GM12878 (cell line): ENCODE data around the gene KPNA1. TPM values are rescaled to one million over a fixed set of nuclear protein-coding genes. Genes with fewer than 3 reads are reported as not detected.

Source experiments
- ATAC-seq: fragments of 200-7000 bp; cut with Tn5 transposase; 3 replicates; pipeline ENCODE4 v1.9.1; 2020; ENCODE audit warnings: mild to moderate bottlenecking, moderate library complexity
- BruUV-seq: library from RNA; stranded (reverse); fragments of 400-500 nt; replicated peaks from 2 replicates; lab custom pipeline; 2021; lab: Mats Ljungman, UMichigan
- CTCF ChIA-PET: fragments of 300-600 bp; sonication (Branson Sonifier 250); formaldehyde crosslinking; extraction: SDS; loops from one replicate; lab custom pipeline; 2021; ENCODE audit warnings: inconsistent platforms; lab: Yijun Ruan, JAX
- POLR2A ChIA-PET: fragments of 350-600 bp; formaldehyde crosslinking; extraction: SDS; loops from one replicate; lab custom pipeline; 2021; ENCODE audit warnings: inconsistent platforms; lab: Charles Lee
- RAD21 ChIA-PET: fragments of 300-600 bp; sonication (Branson Sonifier 250); formaldehyde crosslinking; loops from one replicate; lab custom pipeline; 2023; ENCODE audit warnings: antibody characterized with exemption; ENCODE audit not compliant: unreplicated experiment; lab: Charles Lee
- SMC1A ChIA-PET: fragments of 300-600 bp; sonication (Branson Sonifier 250); formaldehyde crosslinking; loops from one replicate; lab custom pipeline; 2023; ENCODE audit not compliant: unreplicated experiment, uncharacterized antibody; lab: Charles Lee
- DNase-seq: peaks from one replicate; pipeline ENCODE4 v3.0.0-alpha.2; 2011; ENCODE audit warnings: low read depth, low spot score
- FAIRE-seq: peaks from 3 replicates; lab custom pipeline; 2011; peaks lifted over from hg19 to GRCh38; lab: Jason Lieb, UNC
- H2AFZ ChIP-seq: 2 replicates; pipeline ENCODE4 v1.6.0; 2011; ENCODE audit warnings: low read depth, low read length, control low read depth; ENCODE audit not compliant: control insufficient read depth
- H3K27ac ChIP-seq: 2 replicates; pipeline ENCODE4 v1.5.1; 2011; ENCODE audit warnings: control low read depth; ENCODE audit not compliant: control insufficient read depth, insufficient read depth
- H3K27me3 ChIP-seq, 2 experiments: replicated peaks in 1 of 2; 2 replicates each; pipeline versions ENCODE4 v1.6.0 to v1.6.1; 2011; ENCODE audit warnings: low read length in 1 of 2; ENCODE audit not compliant: control insufficient read depth in 2 of 2, insufficient read depth in 2 of 2
- H3K36me3 ChIP-seq, 2 experiments: 2 replicates each; pipeline ENCODE4 v1.5.1; 2011; ENCODE audit warnings: low read length in 1 of 2; ENCODE audit not compliant: control insufficient read depth in 2 of 2, insufficient read depth in 2 of 2
- H3K4me1 ChIP-seq: 2 replicates; pipeline ENCODE4 v1.6.1; 2011; ENCODE audit warnings: mild to moderate bottlenecking, low read length, moderate library complexity, mixed read lengths; ENCODE audit not compliant: control insufficient read depth, insufficient read depth
- H3K4me2 ChIP-seq: 2 replicates; pipeline ENCODE4 v1.6.0; 2011; ENCODE audit warnings: control low read depth; ENCODE audit not compliant: control insufficient read depth, insufficient read depth
- H3K4me3 ChIP-seq: fragments of 200-600 bp; sonication (generic); 2 replicates; pipeline ENCODE4 v1.5.1; 2016
- H3K79me2 ChIP-seq: 2 replicates; pipeline ENCODE4 v1.6.0; 2011; ENCODE audit warnings: low read length; ENCODE audit not compliant: control insufficient read depth, insufficient read depth
- H3K9ac ChIP-seq: 2 replicates; pipeline ENCODE4 v1.8.0; 2011; ENCODE audit warnings: low read length, control low read depth, mixed read lengths; ENCODE audit not compliant: control insufficient read depth, insufficient read depth
- H3K9me3 ChIP-seq: replicated peaks from 3 replicates; pipeline ENCODE4 v1.5.1; 2011; ENCODE audit warnings: mild to moderate bottlenecking, low read length; ENCODE audit not compliant: control insufficient read depth, insufficient read depth
- H4K20me1 ChIP-seq: 2 replicates; pipeline ENCODE4 v1.6.0; 2011; ENCODE audit not compliant: control insufficient read depth, insufficient read depth
- BMI1 ChIP-seq: fragments of 450-650 bp; IDR thresholded peaks from 2 replicates; pipeline ENCODE4 v1.6.1; 2016; ENCODE audit warnings: mild to moderate bottlenecking, moderate library complexity, borderline replicate concordance
- CBX3 ChIP-seq: fragments of 200-600 bp; sonication (generic); IDR thresholded peaks from 2 replicates; pipeline ENCODE4 v1.6.1; 2016; ENCODE audit warnings: low read depth, borderline replicate concordance
- CREM ChIP-seq: IDR thresholded peaks from 2 replicates; pipeline ENCODE4 v1.6.1; 2014; ENCODE audit warnings: antibody characterized with exemption, low read depth
- E2F8 ChIP-seq: fragments of 450-650 bp; IDR thresholded peaks from 2 replicates; pipeline ENCODE4 v1.6.1; 2018; ENCODE audit warnings: mild to moderate bottlenecking, low read depth, moderate library complexity; ENCODE audit not compliant: partially characterized antibody
- EZH2 ChIP-seq: IDR thresholded peaks from 2 replicates; pipeline ENCODE4 v1.6.1; 2012; ENCODE audit warnings: low read depth, mild to moderate bottlenecking, control low read depth, inconsistent platforms, low read length, borderline replicate concordance; ENCODE audit not compliant: control insufficient read depth
- HCFC1 ChIP-seq: fragments of 150-350 bp; IDR thresholded peaks from 2 replicates; pipeline ENCODE4 v1.6.1; 2014; ENCODE audit warnings: low read length
- KAT2A ChIP-seq: conservative IDR thresholded peaks from 2 replicates; pipeline ENCODE4 v1.6.1; 2011; ENCODE audit warnings: low read depth, low read length; ENCODE audit not compliant: control insufficient read depth
- MYC ChIP-seq: IDR thresholded peaks from 2 replicates; pipeline ENCODE4 v1.6.1; 2011; ENCODE audit warnings: mild to moderate bottlenecking, low read length, moderate library complexity, inconsistent platforms; ENCODE audit not compliant: insufficient read depth, insufficient replicate concordance, insufficient read length, severe bottlenecking
- TARDBP ChIP-seq: IDR thresholded peaks from 2 replicates; pipeline ENCODE4 v1.6.1; 2016; ENCODE audit warnings: borderline replicate concordance
- USF2 ChIP-seq: IDR thresholded peaks from 2 replicates; pipeline ENCODE4 v1.6.1; 2011; ENCODE audit warnings: low read depth, low read length, improper control_type of control experiment, borderline replicate concordance
- ZZZ3 ChIP-seq: IDR thresholded peaks from 2 replicates; pipeline ENCODE4 v1.6.1; 2011; ENCODE audit warnings: low read depth; ENCODE audit not compliant: control insufficient read depth, insufficient read length
- WGBS: methylation state at CpG from one replicate; pipeline ENCODE4 v1.1.6; 2016; ENCODE audit warnings: low lambda C conversion rate; ENCODE audit not compliant: insufficient replicate concordance, insufficient coverage; ENCODE audit errors: missing lambda C conversion rate; 5-methylcytosine and 5-hydroxymethylcytosine counted together
- in situ Hi-C: fragments of 300-500 bp; cut with MboI; formaldehyde crosslinking; loops from 9 replicates; pipeline ENCODE4 v1.14.3; 2018; ENCODE audit warnings: mixed read lengths
- intact Hi-C: fragments of 100-400 bp; cut with micrococcal nuclease; formaldehyde crosslinking; loops from one replicate; pipeline ENCODE4 v1.14.2; 2022; ENCODE audit not compliant: unreplicated experiment
- polyA plus RNA-seq, 11 experiments: library from polyadenylated mRNA; depleted of rRNA in 4 of 11; unstranded in 6 of 11; stranded (reverse) in 5 of 11; fragments of >200 nt; fragmentation: Nextera tagmentation in 4 of 11; fragmentation: Illumina TruSeq in 1 of 11; extraction: Ambion mirVana in 4 of 11; extraction: Trizol in 1 of 11; gene quantifications; 1 replicate in 1 of 11; 2 replicates in 10 of 11; pipeline versions ENCODE4 v1.2.1 to v1.2.3, GENCODE V29; 2011 to 2016; ENCODE audit warnings: inconsistent platforms in 2 of 11, missing spikeins in 2 of 11, low read depth in 1 of 11
- total RNA-seq, 4 experiments: library from RNA; depleted of rRNA in 3 of 4; stranded (reverse); fragments of >200 nt in 3 of 4; fragmentation: Illumina TruSeq in 1 of 4; extraction: Trizol in 1 of 4; gene quantifications; 2 replicates each; pipeline versions ENCODE4 v1.2.1 to v1.2.3, GENCODE V29; 2013 to 2021

Gene KPNA1
- total and polyA plus RNA-seq, 10 of the 15 experiments (the other 5 are each of a cell fraction or from before 2014, with no cell fraction given) = 8.5 to 52.7 (median 41.0) TPM

GRCh38 chr3:122443090-122443489 lies 71.6 kb downstream of the KPNA1 start:
- Histone ChIP-seq H3K36me3 (peaks cover 7 to 29% of the 10 kb centered on the region in 2 experiments), H3K4me3 (no peak overlapping the region), H4K20me1 (no peaks in the 10 kb centered on the region), H3K9ac (no peak overlapping the region), H3K9me3 (peaks cover 1% of the 10 kb centered on the region; the same call in 2 of the 3 replicates), H2AFZ (no peak overlapping the region), H3K27me3 (no peaks in the 10 kb centered on the region), H3K4me2 (no peak overlapping the region), H3K27ac (no peak overlapping the region), H3K79me2 (no peaks in the 10 kb centered on the region), H3K4me1 (no peaks in the 10 kb centered on the region)
- BruUV-seq = no TSS peak
- SMC1A ChIA-PET = no interaction called here
- intact Hi-C loops (no loop called here), in situ Hi-C loops (no loop called here)
- FAIRE-seq (no peak), DNase-seq (no peak), ATAC-seq (no peak)
- over 99% methylated on average over 10 of the region's 10 CpGs for WGBS
- TF ChIP-seq MYC (no peak), BMI1 (no peak), TARDBP (no peak), CBX3 (no peak), ZZZ3 (no peak), KAT2A (no peak), EZH2 (no peak), CREM (no peak), USF2 (no peak), HCFC1 (no peak), E2F8 (no peak)
- POLR2A ChIA-PET = interaction anchor here (0.6 to 0.8 kb wide), 2 partner anchors 17 to 34 kb away, joined by 3 to 4 read pairs; no protein-coding TSS in a partner anchor
- RAD21 ChIA-PET = no interaction called here
- CTCF ChIA-PET = interaction anchor here (1.3 kb wide), 1 partner anchor 117 kb away, joined by 3 read pairs; no protein-coding TSS in a partner anchor
